Osteocyte (in vitro differentiated cells): ENCODE measurements around the gene MMRN1. TPM values are rescaled to one million over a fixed set of nuclear protein-coding genes. Genes with fewer than 3 reads are reported as not detected.

ENCODE experiments used
- DNase-seq: peaks from one replicate; pipeline ENCODE4 v3.0.0; 2021; ENCODE audit warnings: mixed read lengths; ENCODE audit not compliant: unreplicated experiment; ENCODE audit errors: extremely low spot score
- H3K27ac Mint-ChIP-seq: one replicate; pipeline ENCODE4 v1.8.0; 2021; ENCODE audit warnings: mild to moderate bottlenecking, mixed read lengths; ENCODE audit not compliant: unreplicated experiment
- H3K27me3 Mint-ChIP-seq: one replicate; pipeline ENCODE4 v1.8.0; 2021; ENCODE audit warnings: mixed read lengths; ENCODE audit not compliant: unreplicated experiment
- H3K36me3 Mint-ChIP-seq: one replicate; pipeline ENCODE4 v1.8.0; 2021; ENCODE audit warnings: mixed read lengths; ENCODE audit not compliant: unreplicated experiment
- H3K4me1 Mint-ChIP-seq: one replicate; pipeline ENCODE4 v1.8.0; 2021; ENCODE audit warnings: mixed read lengths; ENCODE audit not compliant: unreplicated experiment
- H3K4me3 Mint-ChIP-seq: one replicate; pipeline ENCODE4 v1.8.0; 2021; ENCODE audit warnings: mild to moderate bottlenecking, moderate library complexity, mixed read lengths; ENCODE audit not compliant: unreplicated experiment
- H3K9me3 Mint-ChIP-seq: one replicate; pipeline ENCODE4 v1.8.0; 2021; ENCODE audit warnings: mixed read lengths; ENCODE audit not compliant: unreplicated experiment
- CTCF ChIP-seq: fragments of 200-600 bp; sonication (generic); IDR thresholded peaks from 2 replicates; pipeline ENCODE4 v1.5.0; 2021; ENCODE audit warnings: antibody characterized with exemption, mild to moderate bottlenecking, moderate library complexity
- total RNA-seq: library from RNA; stranded (reverse); gene quantifications from 2 replicates; pipeline ENCODE4 v1.2.1, GENCODE V29; 2021

The MMRN1 gene
- total RNA-seq, 1 donor from 2014 or later: not detected

GRCh38 chr4:90002441-90003062, 107.9 kb downstream of the MMRN1 start:
- peaks cover 9% of the 10 kb centered on the region for H3K27me3 Mint-ChIP-seq

More at GRCh38 chr4:90002441-90003062, 107.9 kb downstream of the MMRN1 start:
- TF ChIP-seq CTCF: no peak
- Mint-ChIP-seq H3K4me1 (no peaks in the 10 kb centered on the region), H3K4me3 (no peak overlapping the region), H3K27ac (no peak overlapping the region), H3K36me3 (no peaks in the 10 kb centered on the region), H3K9me3 (no peaks in the 10 kb centered on the region)
- no peak for DNase-seq

Other genes starting within 250 kb of the MMRN1 start
- gene SNCA, start 57.7 kb upstream of the MMRN1 start, total RNA-seq: 7.9 and 8.8 TPM in 2 replicates
- gene CCSER1, start 232.5 kb downstream of the MMRN1 start, total RNA-seq: 0.13 TPM in 1 of 2 replicates, not detected in the other